Renal cortex interstitium (tissue), 11 donors: ENCODE measurements around the gene TMEM132C. TPM values are rescaled to one million over a fixed set of nuclear protein-coding genes. Genes with fewer than 3 reads are reported as not detected.

Source experiments
- DNase-seq, 11 donors: peaks; one replicate each; pipeline ENCODE4 v3.0.0-alpha.2; 2013; ENCODE audit warnings: low read depth in 9 of 11, low spot score in 4 of 11; ENCODE audit errors: extremely low read depth in 1 of 11
- polyA plus RNA-seq, 3 donors: library from polyadenylated mRNA; unstranded; fragments of 120-200 nt; gene quantifications; one replicate each; pipeline ENCODE4 v1.2.1, GENCODE V29; 2013; ENCODE audit not compliant: insufficient read length in 3 of 3

The TMEM132C gene
- polyA plus RNA-seq, 3 donors: 1.5 to 2.8 (median 1.8) TPM

- peak in 1 of 11 donors; percentile 38 for DNase-seq
Observed at GRCh38 chr12:128387811-128388422, 120.9 kb downstream of the TMEM132C start.

- peak in 10 of 11 donors; percentile 39 to 79 (median 67) for DNase-seq
Observed at GRCh38 chr12:128388461-128389000, 121.6 kb downstream of the TMEM132C start.

GRCh38 chr12:128393346-128393745, 126.4 kb downstream of the TMEM132C start:
- DNase-seq: no peak

GRCh38 chr12:128394137-128394536, 127.2 kb downstream of the TMEM132C start:
- no peak for DNase-seq

- DNase-seq: no peak
Observed at GRCh38 chr12:128399253-128399652, 132.3 kb downstream of the TMEM132C start.

- DNase-seq: no peak
Observed at GRCh38 chr12:128402486-128403243, 135.7 kb downstream of the TMEM132C start.

GRCh38 chr12:128408669-128409068, 141.7 kb downstream of the TMEM132C start:
- DNase-seq: no peak

- DNase-seq: no peak
Observed at GRCh38 chr12:128415036-128415560, 148.1 kb downstream of the TMEM132C start.

- DNase-seq: no peak
Observed at GRCh38 chr12:128418944-128419343, 152.0 kb downstream of the TMEM132C start.

- DNase-seq: no peak
Observed at GRCh38 chr12:128420163-128420562, 153.2 kb downstream of the TMEM132C start.

GRCh38 chr12:128421375-128421774, 154.4 kb downstream of the TMEM132C start:
- no peak for DNase-seq

- no peak for DNase-seq
Observed at GRCh38 chr12:128423205-128423604, 156.2 kb downstream of the TMEM132C start.

- DNase-seq: no peak
Observed at GRCh38 chr12:128424931-128425431, 158.0 kb downstream of the TMEM132C start.

- DNase-seq: no peak
Observed at GRCh38 chr12:128425666-128426331, 158.8 kb downstream of the TMEM132C start.

- no peak for DNase-seq
Observed at GRCh38 chr12:128426511-128426910, 159.5 kb downstream of the TMEM132C start.

- no peak for DNase-seq
Observed at GRCh38 chr12:128439796-128440195, 172.8 kb downstream of the TMEM132C start.

GRCh38 chr12:128442096-128442495, 175.1 kb downstream of the TMEM132C start:
- no peak for DNase-seq

- no peak for DNase-seq
Observed at GRCh38 chr12:128444598-128444997, 177.6 kb downstream of the TMEM132C start.

- no peak for DNase-seq
Observed at GRCh38 chr12:128445415-128446127, 178.6 kb downstream of the TMEM132C start.
